Vagina (tissue), 2 donors: Measurements from ENCODE around the gene STK35.

Source experiments
- CTCF ChIP-seq, 3 experiments: fragments of 450-650 bp in 2 of 3; fragments of 200-600 bp in 1 of 3; sonication (generic) in 1 of 3; IDR thresholded peaks; one replicate each; pipeline ENCODE4 v1.5.1; 2017 to 2019; ENCODE audit warnings: antibody characterized with exemption in 3 of 3, mild to moderate bottlenecking in 2 of 3, moderate library complexity in 2 of 3
- POLR2A ChIP-seq, 2 donors: fragments of 450-650 bp; IDR thresholded peaks; one replicate each; pipeline ENCODE4 v1.6.1; 2017; ENCODE audit warnings: antibody characterized with exemption in 2 of 2, mild to moderate bottlenecking in 2 of 2, moderate library complexity in 2 of 2
- POLR2AphosphoS5 ChIP-seq, 2 donors: sonication (generic); formaldehyde crosslinking; IDR thresholded peaks; one replicate each; pipeline ENCODE4 v1.9.0; 2017; ENCODE audit warnings: antibody characterized with exemption in 2 of 2, mild to moderate bottlenecking in 2 of 2, low read depth in 1 of 2; ENCODE audit not compliant: insufficient read depth in 1 of 2

DNA sequence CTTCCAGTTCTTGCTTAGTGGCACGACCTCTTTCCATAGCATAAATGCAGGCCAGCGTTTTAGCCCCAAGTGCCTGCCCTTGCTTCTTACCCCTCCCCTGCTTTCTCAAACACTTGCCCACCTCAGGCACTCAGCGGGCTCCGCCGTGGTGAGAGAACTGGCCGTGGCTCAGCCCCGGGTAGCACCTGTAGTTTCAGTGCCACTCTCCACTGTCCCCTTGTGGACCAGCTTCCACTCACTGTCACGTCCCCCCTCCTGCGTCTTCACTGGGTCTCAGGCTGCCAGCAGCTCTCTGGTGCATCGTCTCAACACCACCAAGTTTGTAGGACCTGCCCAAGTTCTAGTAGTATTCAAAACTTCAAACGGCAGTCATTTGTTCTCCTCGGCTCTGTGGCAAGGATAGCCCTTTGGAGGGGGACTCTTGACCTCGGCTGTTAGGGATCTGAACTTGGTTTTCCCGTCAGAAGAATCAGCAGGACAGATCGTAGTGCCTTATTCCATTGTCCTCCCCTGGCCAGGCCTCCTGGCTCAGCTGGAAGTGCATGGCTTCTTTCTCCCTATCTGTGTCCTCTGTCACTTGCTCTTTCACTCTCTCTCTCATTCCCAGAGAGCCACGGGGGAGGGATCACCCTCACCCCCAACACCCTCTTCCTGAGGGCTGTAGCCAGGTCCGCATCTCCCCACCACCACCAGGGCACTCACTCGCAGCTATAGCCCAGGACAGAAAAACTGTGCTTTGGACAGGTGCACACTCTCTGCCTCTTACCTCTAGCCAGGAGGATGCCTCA lies 44.6 kb downstream of the STK35 start:
- TF ChIP-seq CTCF (IDR thresholded peaks at IDR 0.05) (no peak), POLR2AphosphoS5 (IDR thresholded peaks at IDR 0.05; ENCODE audit: insufficient read depth in 1 of 2, low read depth in 1 of 2) (no peak), POLR2A (IDR thresholded peaks at IDR 0.05) (no peak)
